IPS DF 6.9 (cell line): ENCODE data around the gene FOXO6.

Experiments used
- DNase-seq: peaks from one replicate; pipeline ENCODE4 v3.0.0-alpha.2; 2013; ENCODE audit warnings: low read depth, low spot score
- H3K27ac ChIP-seq: one replicate; pipeline ENCODE4 v1.5.1; 2013; ENCODE audit warnings: low read length, control low read depth
- H3K27me3 ChIP-seq: 2 replicates; pipeline ENCODE4 v1.6.1; 2013; ENCODE audit warnings: mild to moderate bottlenecking, low read length; ENCODE audit not compliant: control insufficient read depth, insufficient read depth
- H3K36me3 ChIP-seq: 2 replicates; pipeline ENCODE4 v1.6.1; 2013; ENCODE audit warnings: low read length; ENCODE audit not compliant: control insufficient read depth, insufficient read depth
- H3K4me1 ChIP-seq: 2 replicates; pipeline ENCODE4 v1.6.1; 2013; ENCODE audit warnings: low read length; ENCODE audit not compliant: control insufficient read depth, insufficient read depth
- H3K4me3 ChIP-seq: 2 replicates; pipeline ENCODE4 v1.5.1; 2013; ENCODE audit warnings: mild to moderate bottlenecking, low read length
- H3K9me3 ChIP-seq: 2 replicates; pipeline ENCODE4 v1.6.1; 2013; ENCODE audit warnings: low read length, inconsistent platforms; ENCODE audit not compliant: control insufficient read depth, insufficient read depth
- WGBS: extraction: QIAGEN DNeasy Blood & Tissue Kit; methylation state at CpG from one replicate; pipeline ENCODE4 v1.1.7; 2013; ENCODE audit warnings: mixed read lengths, missing lambda C conversion rate; ENCODE audit not compliant: insufficient read length, insufficient coverage; 5-methylcytosine and 5-hydroxymethylcytosine counted together

Gene FOXO6

DNA sequence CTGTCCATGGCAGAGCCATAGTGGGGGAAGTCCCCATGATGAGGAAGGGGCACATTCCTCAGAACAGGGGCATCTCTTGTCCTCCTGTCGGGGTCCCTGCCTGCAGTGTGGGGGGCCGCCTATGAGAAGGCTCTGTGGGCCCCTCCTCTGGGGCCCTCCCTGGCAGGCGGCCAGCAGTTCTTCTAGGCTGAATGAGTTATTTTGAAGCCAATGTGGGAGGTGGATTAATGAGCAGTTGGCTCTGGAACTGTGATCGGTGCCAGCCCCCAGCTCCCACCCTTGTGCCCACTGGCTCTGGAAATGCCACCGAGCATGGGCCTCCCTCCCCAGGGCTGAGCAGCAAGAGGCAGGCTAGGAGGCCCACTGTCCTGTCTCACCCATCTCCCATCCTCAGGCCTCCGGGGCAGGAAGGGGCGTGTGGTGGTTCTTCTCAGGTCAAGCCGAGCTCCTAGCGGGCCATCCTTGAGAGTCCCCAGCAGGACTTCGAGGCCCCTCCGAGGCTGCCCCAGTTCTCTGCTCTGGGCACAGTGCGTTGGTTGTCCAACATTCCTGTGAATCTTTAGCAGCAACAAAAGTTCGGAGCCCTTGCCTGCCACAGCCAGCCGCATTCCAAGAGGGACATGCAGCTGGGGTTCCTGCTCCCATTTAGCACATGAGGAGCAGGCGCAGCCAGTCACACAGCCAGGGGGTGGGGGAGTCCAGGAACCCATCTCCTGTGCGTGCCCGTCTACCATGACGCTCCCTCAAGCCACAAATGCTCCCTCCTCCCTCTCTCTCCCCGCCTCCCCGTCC, 66.1 kb downstream of the FOXO6 start:
- Histone ChIP-seq H3K36me3 (no peaks in the 10 kb centered on the region), H3K4me3 (no peak overlapping the region), H3K4me1 (peaks cover 2% of the 10 kb centered on the region; the same call in 1 of the 2 replicates), H3K27me3 (no peaks in the 10 kb centered on the region), H3K27ac (no peak overlapping the region), H3K9me3 (no peaks in the 10 kb centered on the region)
- no peak for DNase-seq
- no CpG with 5 or more reads among the region's 20 CpGs for WGBS

GRCh38 chr1:41427916-41428737, 66.9 kb downstream of the FOXO6 start:
- H3K4me3 ChIP-seq: no peak overlapping the region
- no peak for DNase-seq
- no peak overlapping the region for H3K27ac ChIP-seq

DNA sequence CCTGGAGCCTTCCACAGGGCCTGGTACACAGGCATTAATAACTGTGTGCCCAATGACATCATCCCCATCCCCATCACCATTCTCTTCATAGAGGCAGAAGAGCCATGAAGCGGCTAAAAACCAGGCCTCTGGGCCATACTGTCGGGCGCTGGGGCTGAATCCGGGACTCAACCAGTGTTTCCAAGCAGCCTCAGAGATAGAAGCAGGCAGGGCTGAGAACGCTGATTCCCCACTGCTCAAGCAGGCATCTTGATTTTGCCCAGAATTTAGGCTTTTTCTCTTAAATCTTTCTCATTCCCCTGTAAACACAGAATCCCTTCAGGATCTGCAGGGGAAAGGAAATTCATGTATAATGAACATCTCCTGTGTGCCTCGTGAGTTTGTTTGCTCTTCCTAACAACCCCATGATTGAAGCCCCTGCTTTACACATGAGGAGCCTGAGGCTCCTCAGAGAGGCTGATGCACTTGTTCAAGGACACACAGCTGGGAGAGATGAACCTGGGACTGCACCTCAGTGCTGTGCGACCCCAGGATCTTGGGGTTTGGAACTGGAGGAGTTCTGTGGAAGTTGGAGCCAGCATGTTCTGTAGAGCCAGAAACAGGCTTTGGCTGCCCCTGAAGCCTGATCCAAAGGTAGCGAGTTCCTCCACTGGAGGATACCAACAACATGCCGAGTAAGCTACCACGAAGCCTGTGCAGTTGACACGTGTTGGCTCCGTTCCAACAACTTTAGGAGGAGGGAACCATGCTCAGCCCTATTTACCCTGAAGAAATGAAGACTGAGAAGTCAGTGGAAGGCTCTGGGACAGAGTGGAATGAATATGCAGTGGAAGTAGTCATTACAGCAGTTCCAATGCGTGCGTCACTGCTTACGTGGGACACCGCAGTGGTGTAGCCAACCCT, 67.8 kb downstream of the FOXO6 start:
- no CpG with 5 or more reads among the region's 16 CpGs for WGBS
- Histone ChIP-seq H3K4me3 (no peak overlapping the region), H3K27ac (no peak overlapping the region), H3K4me1 (no peaks in the 10 kb centered on the region), H3K36me3 (no peaks in the 10 kb centered on the region), H3K9me3 (no peaks in the 10 kb centered on the region), H3K27me3 (no peaks in the 10 kb centered on the region)
- no peak for DNase-seq

More at GRCh38 chr1:41427916-41428737, 66.9 kb downstream of the FOXO6 start:
- Histone ChIP-seq H3K4me1 (peaks cover 2% of the 10 kb centered on the region; the same call in 1 of the 2 replicates), H3K36me3 (no peaks in the 10 kb centered on the region), H3K27me3 (no peaks in the 10 kb centered on the region), H3K9me3 (no peaks in the 10 kb centered on the region)
- no CpG with 5 or more reads among the region's 11 CpGs for WGBS

- no peaks in the 10 kb centered on the region for H3K27me3 ChIP-seq
- no peak for DNase-seq
- no peaks in the 10 kb centered on the region for H3K4me1 ChIP-seq
- no peaks in the 10 kb centered on the region for H3K9me3 ChIP-seq
- no CpG with 5 or more reads among the region's 5 CpGs for WGBS
- H3K36me3 ChIP-seq: no peaks in the 10 kb centered on the region
- no peak overlapping the region for H3K4me3 ChIP-seq
- H3K27ac ChIP-seq: no peak overlapping the region
Measured at GRCh38 chr1:41429641-41430035, 68.4 kb downstream of the FOXO6 start.

- Histone ChIP-seq H3K4me3 (no peak overlapping the region), H3K4me1 (no peaks in the 10 kb centered on the region), H3K27ac (no peak overlapping the region), H3K36me3 (no peaks in the 10 kb centered on the region), H3K27me3 (no peaks in the 10 kb centered on the region), H3K9me3 (no peaks in the 10 kb centered on the region)
- DNase-seq: no peak
- WGBS: no CpG with 5 or more reads among the region's 4 CpGs
Measured at GRCh38 chr1:41430069-41430468, 68.8 kb downstream of the FOXO6 start.

DNA sequence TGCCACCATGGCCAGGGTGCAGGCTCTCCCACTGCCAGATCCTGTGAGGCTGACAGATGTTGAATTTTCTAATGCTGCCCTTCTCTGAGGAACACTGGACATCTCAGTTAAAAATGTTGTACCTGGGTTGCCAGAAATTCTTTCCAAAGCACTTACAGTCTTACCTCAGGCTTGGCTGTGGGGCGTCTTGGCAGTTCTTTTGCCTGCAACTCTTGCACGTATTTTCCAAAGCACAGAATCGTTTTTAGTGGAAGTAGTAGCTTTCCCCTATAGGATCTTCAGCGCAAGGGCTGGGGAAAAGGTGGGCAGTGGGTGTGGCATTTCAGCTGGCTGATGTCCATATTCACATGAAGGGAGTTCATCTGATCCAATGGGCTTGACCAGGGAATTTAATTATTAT, 69.3 kb downstream of the FOXO6 start:
- Histone ChIP-seq H3K4me1 (no peaks in the 10 kb centered on the region), H3K27ac (no peak overlapping the region), H3K9me3 (no peaks in the 10 kb centered on the region), H3K27me3 (no peaks in the 10 kb centered on the region), H3K36me3 (no peaks in the 10 kb centered on the region), H3K4me3 (no peak overlapping the region)
- DNase-seq: no peak
- no CpG with 5 or more reads among the region's 4 CpGs for WGBS

GRCh38 chr1:41431490-41432350, 70.5 kb downstream of the FOXO6 start:
- Histone ChIP-seq H3K27ac (no peak overlapping the region), H3K4me1 (peaks cover 6% of the 10 kb centered on the region), H3K27me3 (no peaks in the 10 kb centered on the region), H3K36me3 (no peaks in the 10 kb centered on the region), H3K4me3 (no peak overlapping the region), H3K9me3 (no peaks in the 10 kb centered on the region)
- no CpG with 5 or more reads among the region's 20 CpGs for WGBS
- DNase-seq: no peak
